Neutrophil (primary cell): ENCODE data around the gene MCTP1.
A peak's percentile ranks its signal among the peaks of the same experiment; 100 is the strongest.
"Not testable (repeated sequence)": the region's sequence is repeated elsewhere in the genome, so short reads cannot be mapped to it uniquely, and the experiment has no call there.

Experiments
- H3K27ac ChIP-seq: fragments of 200-600 bp; sonication (generic); 2 replicates; pipeline ENCODE4 v1.5.1; 2016; ENCODE audit warnings: mild to moderate bottlenecking, moderate library complexity
- H3K27me3 ChIP-seq: fragments of 200-600 bp; sonication (generic); 2 replicates; pipeline ENCODE4 v1.6.0; 2016; ENCODE audit warnings: mild to moderate bottlenecking
- H3K36me3 ChIP-seq: fragments of 200-600 bp; sonication (generic); 2 replicates; pipeline ENCODE4 v1.5.1; 2017
- H3K4me1 ChIP-seq, 2 experiments: fragments of 200-600 bp in 1 of 2; sonication (generic) in 1 of 2; 1 replicate in 1 of 2; 2 replicates in 1 of 2; pipeline versions ENCODE4 v1.5.1 to v1.6.1; 2013 to 2016; ENCODE audit warnings: low read depth in 1 of 2, low read length in 1 of 2, mild to moderate bottlenecking in 1 of 2, moderate library complexity in 1 of 2; ENCODE audit not compliant: control insufficient read depth in 1 of 2, insufficient read depth in 1 of 2
- H3K4me3 ChIP-seq, 2 experiments: fragments of 200-600 bp in 1 of 2; sonication (generic) in 1 of 2; 1 replicate in 1 of 2; 2 replicates in 1 of 2; pipeline ENCODE4 v1.5.1; 2013 to 2016; ENCODE audit warnings: low read depth in 1 of 2, low read length in 1 of 2, mild to moderate bottlenecking in 1 of 2, moderate library complexity in 1 of 2
- H3K9me3 ChIP-seq: fragments of 200-600 bp; sonication (generic); 2 replicates; pipeline ENCODE4 v1.5.1; 2016
- TF ChIP-seq, protein P1 (sequence below): fragments of 200-600 bp; sonication (generic); IDR thresholded peaks from 2 replicates; pipeline ENCODE4 v1.5.1; 2016; ENCODE audit warnings: antibody characterized with exemption

Gene MCTP1

DNA sequence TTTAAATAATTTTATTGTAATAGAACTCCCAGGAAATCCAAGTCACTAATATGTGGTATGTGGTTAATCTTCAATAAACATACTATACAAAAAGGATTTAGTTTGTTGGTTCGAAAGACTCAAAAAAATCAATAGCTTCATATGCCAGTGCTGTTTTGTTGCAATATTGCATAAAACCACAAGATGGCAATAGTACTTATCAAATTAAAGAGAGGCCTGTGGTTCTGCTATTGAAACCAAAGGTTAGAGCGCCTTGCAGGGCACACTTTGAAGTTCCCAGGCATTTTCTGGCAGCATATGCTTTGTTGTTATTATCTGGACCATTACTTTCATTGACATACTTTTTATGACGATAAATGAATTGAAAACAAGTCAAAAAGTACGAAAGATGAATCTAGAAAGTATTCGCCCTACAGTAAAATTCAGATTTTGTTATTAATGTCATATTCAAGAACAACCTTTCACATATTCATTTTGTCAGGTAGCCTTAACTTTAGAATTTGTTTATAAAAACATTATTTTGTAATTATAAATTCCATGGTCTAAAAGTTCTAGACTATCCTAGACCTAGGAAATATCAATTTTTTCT, 316.3 kb downstream of the MCTP1 start:
- peaks cover 18 to 26% of the 10 kb centered on the region in 2 experiments for H3K4me1 ChIP-seq

GRCh38 chr5:94967525-94967924, 317.4 kb downstream of the MCTP1 start:
- H3K4me1 ChIP-seq, result peaks cover 14 to 17% of the 10 kb centered on the region in 2 experiments
- no peaks in the 10 kb centered on the region for H3K36me3 ChIP-seq
- H3K4me3 ChIP-seq, result no peak overlapping the region
- TF ChIP-seq, protein P1, sequence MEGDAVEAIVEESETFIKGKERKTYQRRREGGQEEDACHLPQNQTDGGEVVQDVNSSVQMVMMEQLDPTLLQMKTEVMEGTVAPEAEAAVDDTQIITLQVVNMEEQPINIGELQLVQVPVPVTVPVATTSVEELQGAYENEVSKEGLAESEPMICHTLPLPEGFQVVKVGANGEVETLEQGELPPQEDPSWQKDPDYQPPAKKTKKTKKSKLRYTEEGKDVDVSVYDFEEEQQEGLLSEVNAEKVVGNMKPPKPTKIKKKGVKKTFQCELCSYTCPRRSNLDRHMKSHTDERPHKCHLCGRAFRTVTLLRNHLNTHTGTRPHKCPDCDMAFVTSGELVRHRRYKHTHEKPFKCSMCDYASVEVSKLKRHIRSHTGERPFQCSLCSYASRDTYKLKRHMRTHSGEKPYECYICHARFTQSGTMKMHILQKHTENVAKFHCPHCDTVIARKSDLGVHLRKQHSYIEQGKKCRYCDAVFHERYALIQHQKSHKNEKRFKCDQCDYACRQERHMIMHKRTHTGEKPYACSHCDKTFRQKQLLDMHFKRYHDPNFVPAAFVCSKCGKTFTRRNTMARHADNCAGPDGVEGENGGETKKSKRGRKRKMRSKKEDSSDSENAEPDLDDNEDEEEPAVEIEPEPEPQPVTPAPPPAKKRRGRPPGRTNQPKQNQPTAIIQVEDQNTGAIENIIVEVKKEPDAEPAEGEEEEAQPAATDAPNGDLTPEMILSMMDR, result no peak
- no peaks in the 10 kb centered on the region for H3K9me3 ChIP-seq
- H3K27me3 ChIP-seq, result no peaks in the 10 kb centered on the region
- H3K27ac ChIP-seq, result no peak overlapping the region

More for the DNA sequence above, 316.3 kb downstream of the MCTP1 start:
- TF ChIP-seq, protein P1, result peak; percentile 83
- Histone ChIP-seq H3K27me3 (no peaks in the 10 kb centered on the region), H3K9me3 (no peaks in the 10 kb centered on the region), H3K4me3 (no peak overlapping the region), H3K36me3 (no peaks in the 10 kb centered on the region), H3K27ac (no peak overlapping the region)

DNA sequence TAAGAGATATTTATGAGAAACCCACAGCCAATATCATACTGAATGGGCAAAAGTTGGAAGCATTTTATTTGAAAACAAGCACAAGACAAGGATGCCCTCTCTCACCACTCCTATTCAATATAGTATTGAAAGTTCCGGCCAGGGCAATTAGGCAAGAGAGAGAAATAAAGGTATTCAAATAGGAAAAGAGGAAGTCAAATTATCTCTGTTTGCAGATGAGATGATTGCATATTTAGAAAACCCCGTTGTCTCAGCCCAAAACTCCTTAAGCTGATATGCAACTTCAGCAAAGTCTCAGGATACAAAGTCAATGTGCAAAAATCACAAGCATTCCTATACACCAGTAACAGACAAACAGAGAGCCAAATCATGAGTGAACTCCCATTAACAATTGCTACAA, 325.6 kb downstream of the MCTP1 start:
- not testable (repeated sequence) for H3K27me3 ChIP-seq, H3K9me3 ChIP-seq, H3K36me3 ChIP-seq, H3K4me3 ChIP-seq
- peaks cover 13 to 17% of the 10 kb centered on the region in 2 experiments for H3K4me1 ChIP-seq
- peak overlapping the region; percentile 65 for H3K27ac ChIP-seq

DNA sequence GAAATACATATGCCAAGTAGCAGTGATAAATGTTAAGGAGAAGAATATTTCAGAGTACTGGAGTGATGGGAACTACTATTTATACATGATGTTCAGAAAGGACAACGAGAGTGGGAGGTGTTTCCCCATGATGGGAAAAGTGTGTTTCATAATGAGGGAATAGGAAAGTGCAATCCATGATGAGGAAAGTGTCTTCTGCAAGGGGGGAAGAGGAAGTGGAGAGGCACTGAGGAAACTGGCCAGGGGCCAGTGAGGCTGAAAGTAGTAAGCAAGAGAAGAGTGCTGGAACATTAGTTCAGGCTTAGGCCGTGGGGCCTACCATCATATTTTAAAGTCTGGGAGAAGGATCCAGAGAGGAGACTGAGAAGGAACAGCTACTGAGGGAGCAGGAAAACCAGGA, 339.2 kb downstream of the MCTP1 start:
- no peaks in the 10 kb centered on the region for H3K9me3 ChIP-seq
- TF ChIP-seq, protein P1, result no peak
- peaks cover 16% of the 10 kb centered on the region for H3K36me3 ChIP-seq
- peak overlapping the region; percentile 75 for H3K27ac ChIP-seq
- peaks cover 41 to 44% of the 10 kb centered on the region in 2 experiments for H3K4me1 ChIP-seq
- H3K4me3 ChIP-seq, result no peak overlapping the region
- H3K27me3 ChIP-seq, result no peaks in the 10 kb centered on the region

- H3K36me3 ChIP-seq, result peaks cover 25% of the 10 kb centered on the region
- TF ChIP-seq, protein P1, result no peak
- no peak overlapping the region for H3K4me3 ChIP-seq
- H3K27ac ChIP-seq, result peak overlapping the region; percentile 75
- no peaks in the 10 kb centered on the region for H3K27me3 ChIP-seq
- H3K4me1 ChIP-seq, result peaks cover 41 to 44% of the 10 kb centered on the region in 2 experiments
- no peaks in the 10 kb centered on the region for H3K9me3 ChIP-seq
These were observed 340.7 kb downstream of the MCTP1 start for GRCh38 chr5:94944160-94944559.

DNA sequence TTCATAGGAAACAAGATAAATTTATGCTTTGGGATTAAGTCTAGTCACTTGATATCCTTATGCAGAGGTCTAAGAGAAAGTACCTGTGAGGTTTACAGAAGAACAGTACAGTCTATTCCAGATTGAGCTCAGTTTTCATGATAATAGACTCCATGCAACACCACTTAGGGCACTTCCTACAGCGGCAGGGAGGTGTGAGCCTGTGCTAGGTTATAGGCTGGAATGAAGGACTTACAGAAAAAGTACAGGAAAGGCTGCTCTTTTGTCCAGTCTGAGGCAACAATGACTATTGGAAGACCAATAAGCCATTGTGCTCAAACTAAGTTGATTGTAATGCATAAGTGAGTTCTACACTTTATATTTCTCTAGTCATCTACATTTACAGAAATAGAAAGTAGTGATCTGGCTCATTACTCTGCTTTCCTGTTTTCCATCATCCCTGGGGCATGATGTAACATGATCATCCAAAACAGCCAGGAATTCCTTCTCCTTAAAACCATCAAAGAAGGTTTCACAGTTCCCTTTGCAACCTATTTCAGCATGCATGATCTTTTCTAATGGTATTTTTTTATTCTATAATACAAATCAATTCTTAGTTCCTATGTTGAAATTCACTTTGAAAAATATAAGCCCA, 343.7 kb downstream of the MCTP1 start:
- H3K4me1 ChIP-seq, result peaks cover 41 to 43% of the 10 kb centered on the region in 2 experiments
- H3K36me3 ChIP-seq, result peaks cover 31% of the 10 kb centered on the region
- TF ChIP-seq, protein P1, result no peak
- H3K4me3 ChIP-seq, result no peak overlapping the region
- H3K27me3 ChIP-seq, result no peaks in the 10 kb centered on the region
- no peaks in the 10 kb centered on the region for H3K9me3 ChIP-seq
- H3K27ac ChIP-seq, result no peak overlapping the region
